ENCODE results near the gene SLC38A5. TPM values are rescaled to one million over a fixed set of nuclear protein-coding genes. Genes with fewer than 3 reads are reported as not detected.
A peak's percentile ranks its signal among the peaks of the same experiment; 100 is the strongest.

SLC38A5 gene
- total RNA-seq, 1 experiment from 2014 or later = 50.6 TPM

DNA sequence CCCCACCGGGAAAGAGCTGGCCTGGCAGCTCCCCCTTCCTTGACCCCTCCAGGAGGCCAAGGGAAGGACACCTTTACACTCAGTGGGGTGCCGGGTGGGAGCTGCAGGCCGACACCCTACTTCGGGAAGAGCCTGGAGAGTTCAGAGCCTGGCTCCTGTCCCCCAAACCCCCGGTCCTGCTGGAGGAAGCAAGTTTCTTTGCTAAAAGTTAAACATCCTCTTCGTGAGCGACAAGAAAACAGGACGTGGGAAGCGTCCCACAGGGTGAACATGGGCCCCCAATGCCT lies 3.6 kb upstream of the SLC38A5 start:
- no peak for ATAC-seq
- peak overlapping the region; percentile 95 for H3K27ac Mint-ChIP-seq

More for the DNA sequence above, 3.6 kb upstream of the SLC38A5 start:
- no peaks in the 10 kb centered on the region for H3K36me3 Mint-ChIP-seq
- H3K9me3 Mint-ChIP-seq = no peaks in the 10 kb centered on the region
- ChIA-PET CTCF (interaction anchor here (1.2 to 1.4 kb wide), 2 partner anchors 8 to 20 kb away, joined by 3 to 10 read pairs; no protein-coding TSS in a partner anchor), POLR2A (no interaction called here)
- no peak for TF ChIP-seq NR1H2 (CRISPR knock-in tag; IDR thresholded peaks at IDR 0.05)
- TF ChIP-seq SMAD3 (CRISPR knock-in tag; IDR thresholded peaks at IDR 0.05; ENCODE audit: borderline replicate concordance) = no peak
- TF ChIP-seq, protein P1, sequence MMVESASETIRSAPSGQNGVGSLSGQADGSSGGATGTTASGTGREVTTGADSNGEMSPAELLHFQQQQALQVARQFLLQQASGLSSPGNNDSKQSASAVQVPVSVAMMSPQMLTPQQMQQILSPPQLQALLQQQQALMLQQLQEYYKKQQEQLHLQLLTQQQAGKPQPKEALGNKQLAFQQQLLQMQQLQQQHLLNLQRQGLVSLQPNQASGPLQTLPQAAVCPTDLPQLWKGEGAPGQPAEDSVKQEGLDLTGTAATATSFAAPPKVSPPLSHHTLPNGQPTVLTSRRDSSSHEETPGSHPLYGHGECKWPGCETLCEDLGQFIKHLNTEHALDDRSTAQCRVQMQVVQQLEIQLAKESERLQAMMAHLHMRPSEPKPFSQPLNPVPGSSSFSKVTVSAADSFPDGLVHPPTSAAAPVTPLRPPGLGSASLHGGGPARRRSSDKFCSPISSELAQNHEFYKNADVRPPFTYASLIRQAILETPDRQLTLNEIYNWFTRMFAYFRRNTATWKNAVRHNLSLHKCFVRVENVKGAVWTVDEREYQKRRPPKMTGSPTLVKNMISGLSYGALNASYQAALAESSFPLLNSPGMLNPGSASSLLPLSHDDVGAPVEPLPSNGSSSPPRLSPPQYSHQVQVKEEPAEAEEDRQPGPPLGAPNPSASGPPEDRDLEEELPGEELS (CRISPR knock-in tag; IDR thresholded peaks at IDR 0.05) = no peak
- no peak for TF ChIP-seq HMGA2 (CRISPR knock-in tag; IDR thresholded peaks at IDR 0.05)
- TF ChIP-seq RELA (CRISPR knock-in tag; IDR thresholded peaks at IDR 0.05; ENCODE audit: borderline replicate concordance) = no peak
- TF ChIP-seq, protein P2, sequence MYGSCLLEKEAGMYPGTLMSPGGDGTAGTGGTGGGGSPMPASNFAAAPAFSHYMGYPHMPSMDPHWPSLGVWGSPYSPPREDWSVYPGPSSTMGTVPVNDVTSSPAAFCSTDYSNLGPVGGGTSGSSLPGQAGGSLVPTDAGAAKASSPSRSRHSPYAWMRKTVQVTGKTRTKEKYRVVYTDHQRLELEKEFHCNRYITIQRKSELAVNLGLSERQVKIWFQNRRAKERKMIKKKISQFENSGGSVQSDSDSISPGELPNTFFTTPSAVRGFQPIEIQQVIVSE (CRISPR knock-in tag; IDR thresholded peaks at IDR 0.05; ENCODE audit: borderline replicate concordance) = no peak
- TF ChIP-seq, protein P3, sequence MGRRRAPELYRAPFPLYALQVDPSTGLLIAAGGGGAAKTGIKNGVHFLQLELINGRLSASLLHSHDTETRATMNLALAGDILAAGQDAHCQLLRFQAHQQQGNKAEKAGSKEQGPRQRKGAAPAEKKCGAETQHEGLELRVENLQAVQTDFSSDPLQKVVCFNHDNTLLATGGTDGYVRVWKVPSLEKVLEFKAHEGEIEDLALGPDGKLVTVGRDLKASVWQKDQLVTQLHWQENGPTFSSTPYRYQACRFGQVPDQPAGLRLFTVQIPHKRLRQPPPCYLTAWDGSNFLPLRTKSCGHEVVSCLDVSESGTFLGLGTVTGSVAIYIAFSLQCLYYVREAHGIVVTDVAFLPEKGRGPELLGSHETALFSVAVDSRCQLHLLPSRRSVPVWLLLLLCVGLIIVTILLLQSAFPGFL (CRISPR knock-in tag; IDR thresholded peaks at IDR 0.05; ENCODE audit: borderline replicate concordance) = no peak
- TF ChIP-seq EMX1 (CRISPR knock-in tag; IDR thresholded peaks at IDR 0.05) = no peak
- TF ChIP-seq ZNF416 (CRISPR knock-in tag; IDR thresholded peaks at IDR 0.05) = no peak
- TF ChIP-seq ZNF671 (CRISPR knock-in tag; IDR thresholded peaks at IDR 0.05) = no peak
- TF ChIP-seq E2F5 (CRISPR knock-in tag; IDR thresholded peaks at IDR 0.05) = no peak
- TF ChIP-seq PRRX2 (CRISPR knock-in tag; IDR thresholded peaks at IDR 0.05) = no peak
- TF ChIP-seq OVOL2 (CRISPR knock-in tag; IDR thresholded peaks at IDR 0.05; ENCODE audit: borderline replicate concordance) = no peak
- no peak for TF ChIP-seq ZBTB21 (CRISPR knock-in tag; IDR thresholded peaks at IDR 0.05; ENCODE audit: borderline replicate concordance)
- no peak for TF ChIP-seq IRF2 (CRISPR knock-in tag; IDR thresholded peaks at IDR 0.05; ENCODE audit: borderline replicate concordance, low read depth)
- TF ChIP-seq, protein P4, sequence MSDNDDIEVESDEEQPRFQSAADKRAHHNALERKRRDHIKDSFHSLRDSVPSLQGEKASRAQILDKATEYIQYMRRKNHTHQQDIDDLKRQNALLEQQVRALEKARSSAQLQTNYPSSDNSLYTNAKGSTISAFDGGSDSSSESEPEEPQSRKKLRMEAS (CRISPR knock-in tag; IDR thresholded peaks at IDR 0.05) = no peak
- TF ChIP-seq SOX15 (CRISPR knock-in tag; IDR thresholded peaks at IDR 0.05) = no peak
- TF ChIP-seq AR (CRISPR knock-in tag; IDR thresholded peaks at IDR 0.05) = no peak
- TF ChIP-seq ZMAT4 (CRISPR knock-in tag; IDR thresholded peaks at IDR 0.05) = no peak
- TF ChIP-seq CREB1 (CRISPR knock-in tag; IDR thresholded peaks at IDR 0.05) = no peak
- H3K4me3 Mint-ChIP-seq = peak overlapping the region; percentile 18; the same call in 1 of the 2 replicates
- DNase-seq (ENCODE audit: low spot score) = no peak
- H3K4me1 Mint-ChIP-seq = peaks cover 45% of the 10 kb centered on the region
- no peaks in the 10 kb centered on the region for H3K27me3 Mint-ChIP-seq (ENCODE audit: low read depth)
